Erythroblast (primary cell): ENCODE measurements around the gene POLR2B.

Source experiments
- GATA1 ChIP-seq: IDR thresholded peaks from 2 replicates; pipeline ENCODE4 v1.6.1; 2011; ENCODE audit warnings: low read depth, mild to moderate bottlenecking, control low read depth, low read length, moderate library complexity
- POLR2A ChIP-seq: IDR thresholded peaks from 2 replicates; pipeline ENCODE4 v1.6.1; 2011; ENCODE audit warnings: mild to moderate bottlenecking, low read length

- TF ChIP-seq POLR2A (peak; percentile 93), GATA1 (no peak)
Observed at GRCh38 chr4:56978750-56979303, at the start of gene POLR2B.
